RWPE1 (cell line): ENCODE measurements around the gene C9orf85.
A peak's percentile ranks its signal among the peaks of the same experiment; 100 is the strongest.
"Not testable (repeated sequence)": the region's sequence is repeated elsewhere in the genome, so short reads cannot be mapped to it uniquely, and the experiment has no call there.

Experiments used
- CTCF ChIA-PET: fragments of 350-600 bp; sonication (Branson Sonifier 250); formaldehyde crosslinking; extraction: SDS; loops from one replicate; lab custom pipeline; 2021; lab: Yijun Ruan, JAX
- POLR2A ChIA-PET: fragments of 400-600 bp; formaldehyde crosslinking; extraction: SDS; loops from one replicate; lab custom pipeline; 2020; ENCODE audit warnings: antibody characterized with exemption; ENCODE audit not compliant: low non-redundant PET; lab: Yijun Ruan, JAX
- DNase-seq: peaks from one replicate; pipeline ENCODE4 v3.0.0; 2012; ENCODE audit warnings: low spot score
- H3K27ac ChIP-seq: fragments of 450-650 bp; 2 replicates; pipeline ENCODE4 v1.5.1; 2017
- TF ChIP-seq, protein P1 (sequence below): fragments of 450-650 bp; conservative IDR thresholded peaks from 2 replicates; pipeline ENCODE4 v1.5.1; 2017; ENCODE audit warnings: low read depth, mild to moderate bottlenecking

The C9orf85 gene

GRCh38 chr9:71955300-71955915, 44.0 kb downstream of the C9orf85 start:
- ChIA-PET POLR2A (no interaction called here), CTCF (interaction anchor here (0.6 kb wide), 1 partner anchor 40 kb away, joined by 3 read pairs; no protein-coding TSS in a partner anchor)
- no peak for DNase-seq
- no peak overlapping the region for H3K27ac ChIP-seq
- TF ChIP-seq, protein P1, sequence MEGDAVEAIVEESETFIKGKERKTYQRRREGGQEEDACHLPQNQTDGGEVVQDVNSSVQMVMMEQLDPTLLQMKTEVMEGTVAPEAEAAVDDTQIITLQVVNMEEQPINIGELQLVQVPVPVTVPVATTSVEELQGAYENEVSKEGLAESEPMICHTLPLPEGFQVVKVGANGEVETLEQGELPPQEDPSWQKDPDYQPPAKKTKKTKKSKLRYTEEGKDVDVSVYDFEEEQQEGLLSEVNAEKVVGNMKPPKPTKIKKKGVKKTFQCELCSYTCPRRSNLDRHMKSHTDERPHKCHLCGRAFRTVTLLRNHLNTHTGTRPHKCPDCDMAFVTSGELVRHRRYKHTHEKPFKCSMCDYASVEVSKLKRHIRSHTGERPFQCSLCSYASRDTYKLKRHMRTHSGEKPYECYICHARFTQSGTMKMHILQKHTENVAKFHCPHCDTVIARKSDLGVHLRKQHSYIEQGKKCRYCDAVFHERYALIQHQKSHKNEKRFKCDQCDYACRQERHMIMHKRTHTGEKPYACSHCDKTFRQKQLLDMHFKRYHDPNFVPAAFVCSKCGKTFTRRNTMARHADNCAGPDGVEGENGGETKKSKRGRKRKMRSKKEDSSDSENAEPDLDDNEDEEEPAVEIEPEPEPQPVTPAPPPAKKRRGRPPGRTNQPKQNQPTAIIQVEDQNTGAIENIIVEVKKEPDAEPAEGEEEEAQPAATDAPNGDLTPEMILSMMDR, result no peak

DNA sequence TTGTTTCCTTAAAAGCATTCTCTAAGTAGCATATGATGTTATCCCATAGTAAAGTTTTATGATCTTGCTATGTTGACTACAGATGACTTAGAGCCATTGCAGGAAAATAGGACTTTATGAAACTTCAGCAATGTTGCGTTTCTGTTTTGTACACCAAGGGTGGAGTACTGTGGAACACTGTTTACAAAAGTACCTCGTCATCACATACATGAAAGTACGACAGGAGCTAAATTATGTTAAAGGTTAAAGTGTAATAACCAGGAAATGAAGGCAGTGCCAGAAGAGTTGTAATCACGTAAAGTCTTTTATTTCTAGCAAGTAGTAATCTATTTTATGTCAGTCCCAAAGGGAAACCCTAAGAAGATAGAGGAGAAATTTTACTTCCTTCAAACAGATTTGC, 50.9 kb downstream of the C9orf85 start:
- no peak for DNase-seq
- TF ChIP-seq, protein P1, result no peak

GRCh38 chr9:71963471-71963996, 52.1 kb downstream of the C9orf85 start:
- DNase-seq, H3K27ac ChIP-seq, CTCF ChIA-PET: not testable (repeated sequence)
- POLR2A ChIA-PET, result interaction anchor here (0.6 kb wide), 1 partner anchor 462 kb away, joined by 3 read pairs; no protein-coding TSS in a partner anchor

More for the DNA sequence above, 50.9 kb downstream of the C9orf85 start:
- ChIA-PET POLR2A (no interaction called here), CTCF (no interaction called here)
- H3K27ac ChIP-seq, result no peak overlapping the region

DNA sequence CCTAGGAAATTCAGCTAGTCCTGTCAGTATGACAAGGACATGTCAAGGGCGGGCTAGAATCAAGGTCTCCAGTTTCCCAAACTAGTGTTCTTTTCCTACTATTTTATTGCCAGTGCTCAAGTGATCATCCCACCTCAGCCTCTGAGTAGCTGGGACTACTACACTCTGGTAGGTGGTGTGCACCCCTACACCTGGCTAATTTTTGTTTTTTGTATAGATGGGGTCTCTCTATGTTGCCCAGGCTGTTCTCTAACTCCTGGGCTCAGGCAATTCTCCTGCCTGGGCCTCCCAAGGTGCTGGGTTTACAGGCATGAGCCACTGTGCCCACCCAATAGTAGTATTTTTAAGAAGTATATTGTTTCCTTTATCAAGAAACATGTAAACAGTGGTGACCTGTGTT, 54.0 kb downstream of the C9orf85 start:
- H3K27ac ChIP-seq, result no peak overlapping the region
- CTCF ChIA-PET, result interaction anchor here (0.6 kb wide), 1 partner anchor 19 kb away, joined by 5 read pairs; no protein-coding TSS in a partner anchor
- no peak for DNase-seq
- TF ChIP-seq, protein P1, result no peak
- POLR2A ChIA-PET, result no interaction called here

GRCh38 chr9:71966601-71967000, 55.2 kb downstream of the C9orf85 start:
- CTCF ChIA-PET, result no interaction called here
- no peak overlapping the region for H3K27ac ChIP-seq
- POLR2A ChIA-PET, result no interaction called here
- TF ChIP-seq, protein P1, result no peak
- DNase-seq, result no peak

- ChIA-PET POLR2A (no interaction called here), CTCF (no interaction called here)
- DNase-seq, result no peak
- TF ChIP-seq, protein P1, result no peak
- H3K27ac ChIP-seq, result no peak overlapping the region
Observed at GRCh38 chr9:71968541-71969090, 57.2 kb downstream of the C9orf85 start.

GRCh38 chr9:71975833-71976232, 64.4 kb downstream of the C9orf85 start:
- ChIA-PET POLR2A (no interaction called here), CTCF (interaction anchor here (0.6 to 2.5 kb wide), 9 partner anchors 60 to 291 kb away, joined by 3 to 13 read pairs (median 5); no protein-coding TSS in a partner anchor)
- no peak for DNase-seq
- TF ChIP-seq, protein P1, result peak; percentile 40
- no peak overlapping the region for H3K27ac ChIP-seq
